ENCODE results near the gene F2R. TPM values are rescaled to one million over a fixed set of nuclear protein-coding genes. Genes with fewer than 3 reads are reported as not detected.

Gene F2R
- total and polyA plus RNA-seq, 10 donors, result 4.7 to 128 (median 70.8) TPM

- no peak overlapping the region for H3K27ac ChIP-seq
- H3K4me3 ChIP-seq, result no peak overlapping the region
- intact Hi-C loops (cut with DNase I; ENCODE audit: low total_unique reads), result no loop called here
- WGBS, 5 donors, result 68 to 88% (median 87%) methylated on average over 2 of the region's 2 CpGs
- DNase-seq, result no peak
- TF ChIP-seq POLR2A (IDR thresholded peaks at IDR 0.05) (no peak), POLR2AphosphoS5 (IDR thresholded peaks at IDR 0.05) (peak in 1 of 3 donors; percentile 14), CTCF (IDR thresholded peaks at IDR 0.05 in 8 of 11, conservative IDR thresholded peaks at IDR 0.05 in 3 of 11) (no peak)
- no peaks in the 10 kb centered on the region for H3K9me3 ChIP-seq
- peaks cover 0 to 79% (median 14%) of the 10 kb centered on the region in 6 donors for H3K36me3 ChIP-seq
- peaks cover 0 to 16% (median 9%) of the 10 kb centered on the region in 6 donors for H3K4me1 ChIP-seq
- H3K27me3 ChIP-seq (replicated peaks in 1 of 7), result no peaks in the 10 kb centered on the region
These were observed 14.6 kb upstream of the F2R start for GRCh38 chr5:76701298-76701697.

- H3K4me3 ChIP-seq, result no peak overlapping the region
- DNase-seq, result no peak
- H3K27me3 ChIP-seq (replicated peaks in 1 of 7), result no peaks in the 10 kb centered on the region
- 70 to 85% (median 83%) methylated on average over 2 of the region's 2 CpGs for WGBS, 5 donors
- intact Hi-C loops (cut with DNase I; ENCODE audit: low total_unique reads), result no loop called here
- peaks cover 0 to 78% (median 11%) of the 10 kb centered on the region in 6 donors for H3K36me3 ChIP-seq
- no peak overlapping the region for H3K27ac ChIP-seq
- no peak for TF ChIP-seq POLR2A (IDR thresholded peaks at IDR 0.05)
- no peak for TF ChIP-seq POLR2AphosphoS5 (IDR thresholded peaks at IDR 0.05)
- TF ChIP-seq CTCF (IDR thresholded peaks at IDR 0.05 in 8 of 11, conservative IDR thresholded peaks at IDR 0.05 in 3 of 11), result no peak
- no peaks in the 10 kb centered on the region for H3K9me3 ChIP-seq
- H3K4me1 ChIP-seq, result peaks cover 0 to 10% (median 7%) of the 10 kb centered on the region in 6 donors
These were observed 12.2 kb upstream of the F2R start for GRCh38 chr5:76703707-76704106.

GRCh38 chr5:76704131-76704663 is 11.7 kb upstream of the F2R start:
- Histone ChIP-seq H3K27ac (no peak overlapping the region), H3K36me3 (peaks cover 0 to 73% (median 11%) of the 10 kb centered on the region in 6 donors), H3K27me3 (replicated peaks in 1 of 7) (no peaks in the 10 kb centered on the region), H3K9me3 (no peaks in the 10 kb centered on the region), H3K4me3 (no peak overlapping the region), H3K4me1 (peaks cover 0 to 10% (median 7%) of the 10 kb centered on the region in 6 donors)
- intact Hi-C loops (cut with DNase I; ENCODE audit: low total_unique reads), result no loop called here
- DNase-seq, result no peak
- TF ChIP-seq CTCF (IDR thresholded peaks at IDR 0.05 in 8 of 11, conservative IDR thresholded peaks at IDR 0.05 in 3 of 11), result no peak

GRCh38 chr5:76705574-76705973 is 10.4 kb upstream of the F2R start:
- intact Hi-C loops (cut with DNase I; ENCODE audit: low total_unique reads), result no loop called here
- no peak for DNase-seq
- Histone ChIP-seq H3K4me1 (peaks cover 0 to 10% (median 7%) of the 10 kb centered on the region in 6 donors), H3K27me3 (replicated peaks in 1 of 7) (no peaks in the 10 kb centered on the region), H3K9me3 (no peaks in the 10 kb centered on the region), H3K4me3 (no peak overlapping the region), H3K27ac (peak overlapping the region in 2 of 8 donors; percentile 14 to 17), H3K36me3 (peaks cover 0 to 63% (median 11%) of the 10 kb centered on the region in 6 donors)
- TF ChIP-seq POLR2AphosphoS5 (IDR thresholded peaks at IDR 0.05) (no peak), CTCF (IDR thresholded peaks at IDR 0.05 in 8 of 11, conservative IDR thresholded peaks at IDR 0.05 in 3 of 11) (no peak), POLR2A (IDR thresholded peaks at IDR 0.05) (no peak)
